ENCODE results near the gene SIX4.

Gene SIX4

DNA sequence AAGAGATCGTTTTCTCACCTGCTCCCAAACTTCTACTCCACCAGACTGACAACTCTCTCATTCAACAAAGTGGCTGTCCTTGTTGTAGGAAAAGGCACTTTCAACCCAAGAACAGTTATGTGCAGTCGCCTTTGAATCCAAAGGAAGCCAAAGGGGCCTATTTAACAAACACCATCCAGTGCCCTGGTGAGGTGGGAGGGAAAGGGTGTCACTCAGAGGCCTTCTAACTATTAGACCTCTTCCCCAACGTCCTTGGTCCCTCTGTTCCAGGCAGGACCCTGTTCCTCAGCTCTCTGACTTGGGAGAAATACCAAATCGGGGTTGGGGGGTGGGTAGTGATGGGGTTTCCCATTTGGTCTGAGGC lies 3.2 kb downstream of the SIX4 start:
- no peak overlapping the region for H3K27ac ChIP-seq (ENCODE audit: low read depth, low read length)
- H3K9ac ChIP-seq (ENCODE audit: low read length) = no peak overlapping the region
- H3K36me3 ChIP-seq (ENCODE audit: insufficient read depth, low read length) = no peaks in the 10 kb centered on the region
- H3K4me3 ChIP-seq (ENCODE audit: low read depth in 1 of 2, low read length in 2 of 2) = no peak overlapping the region
- no peaks in the 10 kb centered on the region for H3K9me3 ChIP-seq (ENCODE audit: low read length)
- H3K4me1 ChIP-seq (ENCODE audit: insufficient read depth, low read length) = peaks cover 4% of the 10 kb centered on the region
- H3K27me3 ChIP-seq (ENCODE audit: control insufficient read depth in 1 of 2, insufficient read depth in 2 of 2, low read length in 2 of 2) = peaks cover 5 to 47% of the 10 kb centered on the region in 2 donors

DNA sequence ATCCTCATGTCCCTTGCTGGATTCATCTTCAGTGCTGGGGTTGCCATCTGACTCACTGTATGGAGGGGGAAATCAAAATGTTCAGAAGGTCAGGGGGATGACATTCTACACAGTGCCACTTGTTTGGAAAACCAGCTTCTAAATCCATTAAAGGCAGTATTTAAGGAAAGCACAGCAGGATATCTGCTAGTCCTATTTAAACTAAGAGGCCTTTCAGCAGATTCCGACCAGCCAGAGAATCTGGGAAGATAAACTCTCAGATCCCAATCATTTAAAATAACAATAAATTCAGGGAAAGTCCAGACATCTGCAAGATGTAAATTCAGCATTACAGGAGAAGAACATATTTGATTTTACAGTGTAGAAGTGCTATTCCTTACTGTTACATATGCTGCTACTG lies 3.8 kb downstream of the SIX4 start:
- H3K36me3 ChIP-seq (ENCODE audit: insufficient read depth, low read length) = no peaks in the 10 kb centered on the region
- no peak overlapping the region for H3K27ac ChIP-seq (ENCODE audit: low read depth, low read length)
- no peak overlapping the region for H3K9ac ChIP-seq (ENCODE audit: low read length)
- peaks cover 4% of the 10 kb centered on the region for H3K4me1 ChIP-seq (ENCODE audit: insufficient read depth, low read length)
- peaks cover 5 to 47% of the 10 kb centered on the region in 2 donors for H3K27me3 ChIP-seq (ENCODE audit: control insufficient read depth in 1 of 2, insufficient read depth in 2 of 2, low read length in 2 of 2)
- no peaks in the 10 kb centered on the region for H3K9me3 ChIP-seq (ENCODE audit: low read length)
- H3K4me3 ChIP-seq (ENCODE audit: low read depth in 1 of 2, low read length in 2 of 2) = no peak overlapping the region

DNA sequence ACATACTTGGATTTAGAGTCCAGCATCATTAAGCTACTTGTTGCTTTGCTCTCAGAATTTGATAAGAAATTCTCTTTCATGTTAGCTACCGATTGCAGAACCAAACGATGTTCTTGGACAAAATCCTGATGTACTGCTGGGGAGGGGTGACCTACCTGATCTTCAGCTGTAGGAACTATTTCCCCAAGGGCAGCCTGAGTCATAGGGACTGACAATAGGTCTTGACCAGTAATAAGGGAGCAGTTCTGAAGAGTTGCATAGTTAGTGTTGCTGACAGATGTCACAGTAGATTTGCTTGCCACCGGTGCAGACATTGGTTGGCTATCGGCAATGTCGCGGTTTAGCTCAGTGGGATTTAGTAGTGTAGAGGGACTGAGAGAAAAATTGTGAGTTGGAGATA lies 10.6 kb downstream of the SIX4 start:
- Histone ChIP-seq H3K9me3 (ENCODE audit: low read length) (no peaks in the 10 kb centered on the region), H3K27ac (ENCODE audit: low read depth, low read length) (no peak overlapping the region), H3K4me3 (ENCODE audit: low read depth in 1 of 2, low read length in 2 of 2) (no peak overlapping the region), H3K27me3 (ENCODE audit: control insufficient read depth in 1 of 2, insufficient read depth in 2 of 2, low read length in 2 of 2) (no peaks in the 10 kb centered on the region), H3K9ac (ENCODE audit: low read length) (no peak overlapping the region), H3K4me1 (ENCODE audit: insufficient read depth, low read length) (no peaks in the 10 kb centered on the region), H3K36me3 (ENCODE audit: insufficient read depth, low read length) (no peaks in the 10 kb centered on the region)

DNA sequence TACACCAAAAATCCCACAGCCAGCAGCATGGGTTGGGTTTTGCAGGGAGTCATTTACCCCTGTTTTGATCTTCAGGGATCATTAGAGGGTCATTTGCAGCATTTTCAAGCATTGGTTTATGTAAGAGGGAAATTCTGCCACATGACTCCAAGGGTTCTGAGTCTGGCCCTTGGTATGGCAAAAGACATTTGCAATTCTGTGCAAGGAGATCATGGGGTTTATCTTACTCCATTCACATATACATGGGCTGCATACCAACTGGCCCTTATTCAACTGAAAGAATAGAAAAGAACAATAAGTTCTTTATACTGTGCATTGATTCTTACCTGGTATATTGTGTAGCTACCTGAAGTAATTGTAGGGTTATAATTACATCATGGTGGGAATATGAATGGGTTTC lies 13.7 kb downstream of the SIX4 start:
- Histone ChIP-seq H3K4me3 (ENCODE audit: low read depth in 1 of 2, low read length in 2 of 2) (no peak overlapping the region), H3K9ac (ENCODE audit: low read length) (no peak overlapping the region), H3K9me3 (ENCODE audit: low read length) (no peaks in the 10 kb centered on the region), H3K27ac (ENCODE audit: low read depth, low read length) (no peak overlapping the region), H3K4me1 (ENCODE audit: insufficient read depth, low read length) (no peaks in the 10 kb centered on the region), H3K27me3 (ENCODE audit: control insufficient read depth in 1 of 2, insufficient read depth in 2 of 2, low read length in 2 of 2) (no peaks in the 10 kb centered on the region), H3K36me3 (ENCODE audit: insufficient read depth, low read length) (no peaks in the 10 kb centered on the region)

DNA sequence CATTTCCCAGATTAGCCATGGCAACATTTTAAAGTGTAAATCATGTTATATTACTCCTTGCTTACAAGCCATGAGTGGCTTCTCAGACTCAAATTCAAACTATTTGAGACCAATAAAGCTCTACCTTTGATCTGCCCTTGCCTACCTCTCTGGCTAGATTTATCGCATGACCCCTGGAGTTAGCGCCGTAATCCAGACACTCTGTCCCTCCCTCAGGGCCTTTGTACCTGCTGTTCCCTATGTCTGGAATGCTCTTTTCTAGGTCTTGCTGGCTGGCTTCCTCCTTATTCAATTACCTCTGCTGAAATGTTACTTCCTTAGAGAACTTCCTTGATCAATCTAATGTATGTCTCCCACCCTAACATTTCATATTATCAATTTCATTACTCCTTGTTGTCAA lies 16.3 kb downstream of the SIX4 start:
- no peaks in the 10 kb centered on the region for H3K36me3 ChIP-seq (ENCODE audit: insufficient read depth, low read length)
- no peaks in the 10 kb centered on the region for H3K9me3 ChIP-seq (ENCODE audit: low read length)
- no peak overlapping the region for H3K27ac ChIP-seq (ENCODE audit: low read depth, low read length)
- no peak overlapping the region for H3K4me3 ChIP-seq (ENCODE audit: low read depth in 1 of 2, low read length in 2 of 2)
- H3K9ac ChIP-seq (ENCODE audit: low read length) = no peak overlapping the region
- H3K27me3 ChIP-seq (ENCODE audit: control insufficient read depth in 1 of 2, insufficient read depth in 2 of 2, low read length in 2 of 2) = no peaks in the 10 kb centered on the region
- H3K4me1 ChIP-seq (ENCODE audit: insufficient read depth, low read length) = no peaks in the 10 kb centered on the region

DNA sequence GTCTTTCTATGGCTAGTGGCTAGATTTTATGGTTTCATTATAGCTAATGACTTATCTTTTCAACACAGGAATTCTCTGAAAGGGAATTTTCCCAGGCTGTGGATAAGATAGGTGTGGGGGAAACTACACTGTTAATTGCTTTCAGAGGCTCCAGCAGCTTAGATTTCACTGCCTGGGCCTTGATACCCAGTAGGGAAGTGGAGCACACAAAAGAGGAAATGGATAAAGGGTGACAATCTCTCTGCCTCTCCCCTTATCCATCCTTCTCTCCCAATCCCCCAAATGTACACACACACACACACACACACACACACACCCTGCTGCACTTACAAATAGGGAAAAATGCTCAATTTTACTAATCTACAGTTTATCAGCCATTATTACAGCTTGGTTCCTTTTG lies 19.1 kb downstream of the SIX4 start:
- peaks cover 6% of the 10 kb centered on the region for H3K9me3 ChIP-seq (ENCODE audit: low read length)
- H3K9ac ChIP-seq (ENCODE audit: low read length) = no peak overlapping the region
- no peaks in the 10 kb centered on the region for H3K27me3 ChIP-seq (ENCODE audit: control insufficient read depth in 1 of 2, insufficient read depth in 2 of 2, low read length in 2 of 2)
- H3K4me3 ChIP-seq (ENCODE audit: low read depth in 1 of 2, low read length in 2 of 2) = no peak overlapping the region
- H3K27ac ChIP-seq (ENCODE audit: low read depth, low read length) = no peak overlapping the region
- no peaks in the 10 kb centered on the region for H3K4me1 ChIP-seq (ENCODE audit: insufficient read depth, low read length)
- no peaks in the 10 kb centered on the region for H3K36me3 ChIP-seq (ENCODE audit: insufficient read depth, low read length)

GRCh38 chr14:60700598-60700997 lies 23.6 kb downstream of the SIX4 start:
- H3K36me3 ChIP-seq (ENCODE audit: insufficient read depth, low read length) = no peaks in the 10 kb centered on the region
- H3K4me1 ChIP-seq (ENCODE audit: insufficient read depth, low read length) = no peaks in the 10 kb centered on the region
- no peaks in the 10 kb centered on the region for H3K27me3 ChIP-seq (ENCODE audit: control insufficient read depth in 1 of 2, insufficient read depth in 2 of 2, low read length in 2 of 2)
- peaks cover 6% of the 10 kb centered on the region for H3K9me3 ChIP-seq (ENCODE audit: low read length)
- H3K9ac ChIP-seq (ENCODE audit: low read length) = no peak overlapping the region
- no peak overlapping the region for H3K27ac ChIP-seq (ENCODE audit: low read depth, low read length)
- no peak overlapping the region for H3K4me3 ChIP-seq (ENCODE audit: low read depth in 1 of 2, low read length in 2 of 2)

- H3K27me3 ChIP-seq (ENCODE audit: control insufficient read depth in 1 of 2, insufficient read depth in 2 of 2, low read length in 2 of 2) = no peaks in the 10 kb centered on the region
- H3K9ac ChIP-seq (ENCODE audit: low read length) = no peak overlapping the region
- no peak overlapping the region for H3K4me3 ChIP-seq (ENCODE audit: low read depth in 1 of 2, low read length in 2 of 2)
- H3K36me3 ChIP-seq (ENCODE audit: insufficient read depth, low read length) = no peaks in the 10 kb centered on the region
- H3K4me1 ChIP-seq (ENCODE audit: insufficient read depth, low read length) = no peaks in the 10 kb centered on the region
- no peaks in the 10 kb centered on the region for H3K9me3 ChIP-seq (ENCODE audit: low read length)
- H3K27ac ChIP-seq (ENCODE audit: low read depth, low read length) = no peak overlapping the region
Measured at GRCh38 chr14:60695327-60695726, 28.8 kb downstream of the SIX4 start.

GRCh38 chr14:60691383-60692113 lies 32.6 kb downstream of the SIX4 start:
- no peaks in the 10 kb centered on the region for H3K4me1 ChIP-seq (ENCODE audit: insufficient read depth, low read length)
- H3K27me3 ChIP-seq (ENCODE audit: control insufficient read depth in 1 of 2, insufficient read depth in 2 of 2, low read length in 2 of 2) = no peaks in the 10 kb centered on the region
- no peak overlapping the region for H3K27ac ChIP-seq (ENCODE audit: low read depth, low read length)
- no peaks in the 10 kb centered on the region for H3K36me3 ChIP-seq (ENCODE audit: insufficient read depth, low read length)
- H3K9ac ChIP-seq (ENCODE audit: low read length) = no peak overlapping the region
- no peak overlapping the region for H3K4me3 ChIP-seq (ENCODE audit: low read depth in 1 of 2, low read length in 2 of 2)
- no peaks in the 10 kb centered on the region for H3K9me3 ChIP-seq (ENCODE audit: low read length)

GRCh38 chr14:60686865-60687264 lies 37.3 kb downstream of the SIX4 start:
- H3K9me3 ChIP-seq (ENCODE audit: low read length) = no peaks in the 10 kb centered on the region
- no peak overlapping the region for H3K9ac ChIP-seq (ENCODE audit: low read length)
- no peaks in the 10 kb centered on the region for H3K4me1 ChIP-seq (ENCODE audit: insufficient read depth, low read length)

DNA sequence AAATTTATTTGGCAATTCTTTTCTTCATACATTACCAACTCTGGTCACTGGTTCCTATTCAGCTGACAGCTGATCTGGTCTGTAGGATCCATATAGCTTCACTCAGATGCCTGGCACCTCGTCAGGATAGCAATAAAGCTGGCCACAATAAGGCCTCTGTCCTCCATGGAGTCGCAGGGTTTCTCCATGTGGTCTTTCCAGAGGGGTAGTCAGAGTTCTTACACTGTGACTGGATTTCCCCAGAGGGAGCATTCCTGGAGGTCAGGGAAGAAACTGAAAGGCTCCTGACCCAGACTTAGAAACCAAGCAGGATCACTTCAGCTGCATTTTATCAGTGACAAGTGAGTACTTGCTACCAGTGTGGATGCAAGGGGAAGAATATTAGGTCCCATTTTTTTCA lies 39.9 kb downstream of the SIX4 start:
- H3K9ac ChIP-seq (ENCODE audit: low read length) = no peak overlapping the region
- no peaks in the 10 kb centered on the region for H3K36me3 ChIP-seq (ENCODE audit: insufficient read depth, low read length)
- no peak overlapping the region for H3K27ac ChIP-seq (ENCODE audit: low read depth, low read length)
- H3K27me3 ChIP-seq (ENCODE audit: control insufficient read depth in 1 of 2, insufficient read depth in 2 of 2, low read length in 2 of 2) = no peaks in the 10 kb centered on the region
- H3K4me3 ChIP-seq (ENCODE audit: low read depth in 1 of 2, low read length in 2 of 2) = no peak overlapping the region
- no peaks in the 10 kb centered on the region for H3K9me3 ChIP-seq (ENCODE audit: low read length)
- no peaks in the 10 kb centered on the region for H3K4me1 ChIP-seq (ENCODE audit: insufficient read depth, low read length)

More at GRCh38 chr14:60686865-60687264, 37.3 kb downstream of the SIX4 start:
- H3K36me3 ChIP-seq (ENCODE audit: insufficient read depth, low read length) = no peaks in the 10 kb centered on the region
- H3K27ac ChIP-seq (ENCODE audit: low read depth, low read length) = no peak overlapping the region
- H3K27me3 ChIP-seq (ENCODE audit: control insufficient read depth in 1 of 2, insufficient read depth in 2 of 2, low read length in 2 of 2) = no peaks in the 10 kb centered on the region
- no peak overlapping the region for H3K4me3 ChIP-seq (ENCODE audit: low read depth in 1 of 2, low read length in 2 of 2)

DNA sequence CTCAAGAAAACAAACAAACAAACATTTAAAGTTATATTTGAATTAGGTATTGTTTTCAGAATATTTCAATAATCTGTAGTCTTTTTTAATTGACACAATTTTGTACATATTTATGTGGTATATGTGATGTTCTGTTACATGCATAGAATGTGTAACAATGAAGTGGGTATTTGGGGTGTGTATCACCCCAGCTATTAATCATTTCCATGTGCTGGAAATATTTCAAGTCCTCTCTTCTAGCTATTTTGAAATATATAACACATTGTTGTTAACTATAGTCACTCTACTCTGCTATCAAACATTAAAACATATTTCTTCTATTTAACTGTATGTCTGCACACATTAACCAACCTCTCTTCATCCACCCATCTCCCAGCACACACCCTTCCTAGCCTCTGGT lies 42.9 kb downstream of the SIX4 start:
- Histone ChIP-seq H3K9me3 (ENCODE audit: low read length) (no peaks in the 10 kb centered on the region), H3K9ac (ENCODE audit: low read length) (no peak overlapping the region), H3K36me3 (ENCODE audit: insufficient read depth, low read length) (no peaks in the 10 kb centered on the region), H3K27me3 (ENCODE audit: control insufficient read depth in 1 of 2, insufficient read depth in 2 of 2, low read length in 2 of 2) (no peaks in the 10 kb centered on the region), H3K4me3 (ENCODE audit: low read depth in 1 of 2, low read length in 2 of 2) (no peak overlapping the region), H3K4me1 (ENCODE audit: insufficient read depth, low read length) (no peaks in the 10 kb centered on the region), H3K27ac (ENCODE audit: low read depth, low read length) (no peak overlapping the region)
